Measurements from ENCODE around the gene SLC35E4.
"Not testable (repeated sequence)": the region's sequence is repeated elsewhere in the genome, so short reads cannot be mapped to it uniquely, and the experiment has no call there.

- TF ChIP-seq CTCF, POLR2A (IDR thresholded peaks at IDR 0.05): not testable (repeated sequence)
These were observed 15.7 kb upstream of the SLC35E4 start for GRCh38 chr22:30619909-30620308.

Measured in body of pancreas (tissue), 4 donors.